H9 (cell line): ENCODE data around the gene NKX6-2. TPM values are rescaled to one million over a fixed set of nuclear protein-coding genes. Genes with fewer than 3 reads are reported as not detected.

Experiments
- DNase-seq: peaks from one replicate; pipeline ENCODE4 v3.0.0-alpha.2; 2017
- H2AFZ ChIP-seq: one replicate; pipeline ENCODE4 v1.6.1; 2013; ENCODE audit warnings: mild to moderate bottlenecking, low read length, control low read depth, moderate library complexity
- H2AK5ac ChIP-seq: 2 replicates; pipeline ENCODE4 v1.6.1; 2013; ENCODE audit warnings: low read length, control low read depth, mixed read lengths; ENCODE audit not compliant: insufficient read length
- H2BK120ac ChIP-seq: one replicate; pipeline ENCODE4 v1.6.1; 2013; ENCODE audit warnings: low read depth, mild to moderate bottlenecking, low read length, control low read depth, inconsistent platforms; ENCODE audit not compliant: poor library complexity, severe bottlenecking
- H2BK12ac ChIP-seq: 2 replicates; pipeline ENCODE4 v1.6.1; 2013; ENCODE audit warnings: low read length, control low read depth, mixed read lengths, low read depth; ENCODE audit not compliant: insufficient read length
- H2BK15ac ChIP-seq: 2 replicates; pipeline ENCODE4 v1.6.1; 2013; ENCODE audit warnings: low read depth, low read length, control low read depth
- H2BK20ac ChIP-seq: one replicate; pipeline ENCODE4 v1.6.1; 2013; ENCODE audit warnings: low read depth, mild to moderate bottlenecking, low read length, control low read depth, inconsistent platforms; ENCODE audit not compliant: poor library complexity, severe bottlenecking
- H2BK5ac ChIP-seq: 2 replicates; pipeline ENCODE4 v1.6.1; 2013; ENCODE audit warnings: low read length, control low read depth, mixed read lengths; ENCODE audit not compliant: insufficient read length
- H3K14ac ChIP-seq: 2 replicates; pipeline ENCODE4 v1.6.1; 2013; ENCODE audit warnings: low read length, control low read depth; ENCODE audit not compliant: insufficient read depth
- H3K18ac ChIP-seq: 2 replicates; pipeline ENCODE4 v1.6.1; 2013; ENCODE audit warnings: low read depth, mild to moderate bottlenecking, mixed read lengths, low read length, control low read depth; ENCODE audit not compliant: insufficient read length
- H3K23ac ChIP-seq: 2 replicates; pipeline ENCODE4 v1.6.1; 2013; ENCODE audit warnings: low read length, control low read depth, mixed read lengths, low read depth; ENCODE audit not compliant: insufficient read length
- H3K23me2 ChIP-seq: 2 replicates; pipeline ENCODE4 v1.6.1; 2013; ENCODE audit warnings: low read depth, mild to moderate bottlenecking, mixed read lengths, low read length, control low read depth; ENCODE audit not compliant: insufficient read length, poor library complexity, severe bottlenecking
- H3K27ac ChIP-seq: 2 replicates; pipeline ENCODE4 v1.5.1; 2013; ENCODE audit warnings: low read length, control low read depth, mixed read lengths, low read depth; ENCODE audit not compliant: insufficient read length
- H3K27me3 ChIP-seq: 2 replicates; pipeline ENCODE4 v1.6.1; 2013; ENCODE audit warnings: low read length, control low read depth, inconsistent platforms; ENCODE audit not compliant: insufficient read depth
- H3K4ac ChIP-seq: 2 replicates; pipeline ENCODE4 v1.6.1; 2013; ENCODE audit warnings: low read depth, mild to moderate bottlenecking, control low read depth, inconsistent platforms, low read length, moderate library complexity
- H3K4me1 ChIP-seq: 2 replicates; pipeline ENCODE4 v1.6.1; 2013; ENCODE audit warnings: low read length, control low read depth, inconsistent platforms; ENCODE audit not compliant: insufficient read depth
- H3K4me2 ChIP-seq: 2 replicates; pipeline ENCODE4 v1.6.1; 2013; ENCODE audit warnings: low read length, control low read depth, mixed read lengths; ENCODE audit not compliant: insufficient read length, insufficient read depth
- H3K56ac ChIP-seq: 2 replicates; pipeline ENCODE4 v1.6.1; 2013; ENCODE audit warnings: low read depth, mild to moderate bottlenecking, mixed read lengths, low read length, control low read depth; ENCODE audit not compliant: insufficient read length
- H3K79me1 ChIP-seq: 2 replicates; pipeline ENCODE4 v1.6.1; 2013; ENCODE audit warnings: low read depth, mild to moderate bottlenecking, moderate library complexity, low read length, control low read depth, inconsistent platforms; ENCODE audit not compliant: insufficient read depth, poor library complexity, severe bottlenecking
- H3K79me2 ChIP-seq: 2 replicates; pipeline ENCODE4 v1.6.1; 2013; ENCODE audit warnings: low read length, control low read depth, inconsistent platforms; ENCODE audit not compliant: insufficient read depth
- H3K9ac ChIP-seq: 2 replicates; pipeline ENCODE4 v1.6.1; 2013; ENCODE audit warnings: low read length, control low read depth, mixed read lengths; ENCODE audit not compliant: insufficient read length; ENCODE audit errors: extremely low read depth
- H3K9me3 ChIP-seq: one replicate; pipeline ENCODE4 v1.6.1; 2013; ENCODE audit warnings: low read depth, low read length, inconsistent platforms; ENCODE audit not compliant: control insufficient read depth
- H3T11ph ChIP-seq: one replicate; pipeline ENCODE4 v1.6.1; 2013; ENCODE audit warnings: mild to moderate bottlenecking, low read length, control low read depth, inconsistent platforms
- H4K20me1 ChIP-seq: one replicate; pipeline ENCODE4 v1.6.1; 2013; ENCODE audit not compliant: control insufficient read depth, insufficient read length, insufficient read depth
- H4K5ac ChIP-seq: 2 replicates; pipeline ENCODE4 v1.6.1; 2013; ENCODE audit warnings: low read depth, mild to moderate bottlenecking, mixed read lengths, low read length, control low read depth; ENCODE audit not compliant: insufficient read length
- H4K8ac ChIP-seq: replicated peaks from 2 replicates; pipeline ENCODE4 v1.6.1; 2013; ENCODE audit warnings: low read length, control low read depth, mixed read lengths, low read depth; ENCODE audit not compliant: insufficient read length
- H4K91ac ChIP-seq: 2 replicates; pipeline ENCODE4 v1.6.1; 2013; ENCODE audit warnings: low read depth, mild to moderate bottlenecking, moderate library complexity, mixed read lengths, low read length, control low read depth; ENCODE audit not compliant: insufficient read length
- H3K27ac Mint-ChIP-seq, 3 experiments: 2 replicates in 2 of 3; 3 replicates in 1 of 3; pipeline ENCODE4 v1.8.0; 2020 to 2021; ENCODE audit warnings: mixed read lengths in 3 of 3, mild to moderate bottlenecking in 1 of 3, moderate library complexity in 1 of 3
- H3K27me3 Mint-ChIP-seq: 2 replicates; pipeline ENCODE4 v1.8.0; 2021; ENCODE audit warnings: low read depth, mild to moderate bottlenecking, moderate library complexity, mixed read lengths
- H3K36me3 Mint-ChIP-seq, 3 experiments: 2 replicates in 2 of 3; 3 replicates in 1 of 3; pipeline ENCODE4 v1.8.0; 2020 to 2021; ENCODE audit warnings: low read depth in 3 of 3, mixed read lengths in 3 of 3; ENCODE audit not compliant: insufficient read depth in 1 of 3
- H3K4me1 Mint-ChIP-seq, 2 experiments: 2 replicates each; pipeline ENCODE4 v1.8.0; 2020; ENCODE audit warnings: mixed read lengths in 2 of 2
- H3K4me3 Mint-ChIP-seq, 2 experiments: 2 replicates in 1 of 2; 3 replicates in 1 of 2; pipeline ENCODE4 v1.8.0; 2020 to 2021; ENCODE audit warnings: mild to moderate bottlenecking in 2 of 2, mixed read lengths in 2 of 2, moderate library complexity in 1 of 2
- H3K9me3 Mint-ChIP-seq, 2 experiments: 2 replicates in 1 of 2; 3 replicates in 1 of 2; pipeline ENCODE4 v1.8.0; 2020; ENCODE audit warnings: mild to moderate bottlenecking in 2 of 2, mixed read lengths in 2 of 2, moderate library complexity in 1 of 2
- WGBS: extraction: QIAGEN DNeasy Blood & Tissue Kit; methylation state at CpG from one replicate; pipeline ENCODE4 v1.1.7; 2013; ENCODE audit warnings: missing lambda C conversion rate, low lambda C conversion rate, mixed read lengths; ENCODE audit not compliant: insufficient read length; ENCODE audit errors: extremely low coverage; 5-methylcytosine and 5-hydroxymethylcytosine counted together
- total RNA-seq: library from RNA; stranded (reverse); gene quantifications from 2 replicates; pipeline ENCODE4 v1.2.1, GENCODE V29; 2021
- TF ChIP-seq, protein P1 (sequence below): fragments of 200-600 bp; sonication (generic); conservative IDR thresholded peaks from 3 replicates; pipeline ENCODE4 v1.8.0; 2021; ENCODE audit warnings: antibody characterized with exemption, mild to moderate bottlenecking

NKX6-2 gene
- total RNA-seq, 1 experiment from 2014 or later, result 0.13 TPM

GRCh38 chr10:132804287-132804686 lies 18.3 kb upstream of the NKX6-2 start:
- Histone ChIP-seq H4K91ac (no peak overlapping the region), H4K20me1 (no peaks in the 10 kb centered on the region), H3K18ac (no peak overlapping the region), H2BK15ac (no peak overlapping the region), H3K27me3 (no peaks in the 10 kb centered on the region), H3K23me2 (no peaks in the 10 kb centered on the region), H2AK5ac (no peak overlapping the region), H2AFZ (no peak overlapping the region), H2BK5ac (no peak overlapping the region), H2BK120ac (no peak overlapping the region), H3K23ac (no peak overlapping the region), H3K56ac (no peak overlapping the region), H3K9ac (no peak overlapping the region), H3T11ph (no peak overlapping the region), H3K4ac (no peak overlapping the region), H3K79me1 (no peaks in the 10 kb centered on the region), H3K27ac (no peak overlapping the region), H4K8ac (no peak overlapping the region), H4K5ac (no peak overlapping the region), H3K9me3 (no peaks in the 10 kb centered on the region), H3K4me2 (no peak overlapping the region), H3K79me2 (no peaks in the 10 kb centered on the region), H2BK12ac (no peak overlapping the region), H3K14ac (no peak overlapping the region), H3K4me1 (no peaks in the 10 kb centered on the region), H2BK20ac (no peak overlapping the region)
- WGBS, result no CpG with 5 or more reads among the region's 11 CpGs
- Mint-ChIP-seq H3K36me3 (no peaks in the 10 kb centered on the region; a peak in 2 of 7 replicates), H3K27ac (no peak overlapping the region), H3K4me1 (peaks cover 0 to 14% of the 10 kb centered on the region in 2 experiments; a peak in 2 of 4 replicates), H3K9me3 (peaks cover 0 to 6% of the 10 kb centered on the region in 2 experiments; a peak in 3 of 5 replicates), H3K4me3 (no peak overlapping the region), H3K27me3 (no peaks in the 10 kb centered on the region; the same call in 1 of the 2 replicates)
- DNase-seq, result no peak
- TF ChIP-seq, protein P1, sequence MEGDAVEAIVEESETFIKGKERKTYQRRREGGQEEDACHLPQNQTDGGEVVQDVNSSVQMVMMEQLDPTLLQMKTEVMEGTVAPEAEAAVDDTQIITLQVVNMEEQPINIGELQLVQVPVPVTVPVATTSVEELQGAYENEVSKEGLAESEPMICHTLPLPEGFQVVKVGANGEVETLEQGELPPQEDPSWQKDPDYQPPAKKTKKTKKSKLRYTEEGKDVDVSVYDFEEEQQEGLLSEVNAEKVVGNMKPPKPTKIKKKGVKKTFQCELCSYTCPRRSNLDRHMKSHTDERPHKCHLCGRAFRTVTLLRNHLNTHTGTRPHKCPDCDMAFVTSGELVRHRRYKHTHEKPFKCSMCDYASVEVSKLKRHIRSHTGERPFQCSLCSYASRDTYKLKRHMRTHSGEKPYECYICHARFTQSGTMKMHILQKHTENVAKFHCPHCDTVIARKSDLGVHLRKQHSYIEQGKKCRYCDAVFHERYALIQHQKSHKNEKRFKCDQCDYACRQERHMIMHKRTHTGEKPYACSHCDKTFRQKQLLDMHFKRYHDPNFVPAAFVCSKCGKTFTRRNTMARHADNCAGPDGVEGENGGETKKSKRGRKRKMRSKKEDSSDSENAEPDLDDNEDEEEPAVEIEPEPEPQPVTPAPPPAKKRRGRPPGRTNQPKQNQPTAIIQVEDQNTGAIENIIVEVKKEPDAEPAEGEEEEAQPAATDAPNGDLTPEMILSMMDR, result no peak
